GM12892 (cell line): ENCODE measurements around the gene RNU2-1.

ENCODE experiments used
- POLR2A ChIP-seq: IDR thresholded peaks from 2 replicates; pipeline ENCODE4 v1.6.1; 2011; ENCODE audit warnings: low read depth, low read length, control low read depth
- POLR2AphosphoS5 ChIP-seq: IDR thresholded peaks from 2 replicates; pipeline ENCODE4 v1.6.1; 2011; ENCODE audit warnings: low read depth, low read length, control low read depth

GRCh38 chr17:43219001-43219400 lies 14.8 kb downstream of the RNU2-1 start:
- TF ChIP-seq POLR2A = no peak
- no peak for TF ChIP-seq POLR2AphosphoS5
